ENCODE data around the gene CAPZA3.

GRCh38 chr12:18720690-18721089 is 17.2 kb upstream of the CAPZA3 start:
- TF ChIP-seq CTCF (IDR thresholded peaks at IDR 0.05; ENCODE audit: low read length), result no peak
- no peak for TF ChIP-seq EZH2 (IDR thresholded peaks at IDR 0.05; ENCODE audit: borderline replicate concordance, low read length)
